ENCODE results near the gene ATG9B. TPM values are rescaled to one million over a fixed set of nuclear protein-coding genes. Genes with fewer than 3 reads are reported as not detected.

The ATG9B gene
- total RNA-seq, 1 experiment from 2014 or later: 13.7 TPM

DNA sequence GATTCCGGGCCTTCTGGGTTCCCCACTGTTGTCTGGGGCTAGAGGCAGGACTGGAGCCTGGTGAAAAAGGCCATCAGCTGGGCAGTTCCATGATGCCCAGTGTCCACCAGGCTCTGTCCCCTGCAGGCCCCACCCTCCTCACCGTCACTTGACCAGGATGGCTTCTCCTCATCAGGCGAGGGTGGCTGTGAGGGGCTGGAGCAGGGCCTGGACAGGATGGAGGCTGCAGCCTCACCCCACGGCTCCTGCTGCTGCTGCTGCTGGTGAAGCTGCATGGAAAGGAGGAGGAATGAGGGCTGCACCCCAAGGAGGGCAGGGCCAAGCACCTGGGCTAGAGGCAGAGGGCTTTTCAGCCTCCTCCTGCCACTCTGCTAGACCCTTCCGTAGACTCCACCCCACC is 8.3 kb downstream of the ATG9B start:
- Histone ChIP-seq H3K79me2 (ENCODE audit: low read depth) (no peaks in the 10 kb centered on the region), H3K4me2 (no peak overlapping the region), H3K4me3 (no peak overlapping the region), H3K27ac (no peak overlapping the region), H3K36me3 (ENCODE audit: low read depth) (no peaks in the 10 kb centered on the region), H3K9me2 (ENCODE audit: insufficient read depth) (no peaks in the 10 kb centered on the region), H3K9me3 (ENCODE audit: insufficient read depth, low read depth) (no peaks in the 10 kb centered on the region), H4K20me1 (ENCODE audit: insufficient read depth) (no peaks in the 10 kb centered on the region), H2AFZ (no peak overlapping the region), H3K4me1 (replicated peaks; ENCODE audit: insufficient read depth) (peaks cover 13% of the 10 kb centered on the region), H3K27me3 (ENCODE audit: insufficient read depth, low read depth) (no peaks in the 10 kb centered on the region), H3F3A (ENCODE audit: insufficient read depth, low read depth) (peaks cover 12% of the 10 kb centered on the region)
- ChIA-PET CTCF (no interaction called here), POLR2A (ENCODE audit: unreplicated experiment) (no interaction called here)
- BruUV-seq (replicated peaks): no TSS peak
- DNase-seq: no peak
- no peak for TF ChIP-seq EZH2 (IDR thresholded peaks at IDR 0.05; ENCODE audit: low read depth)
- TF ChIP-seq, protein P1, sequence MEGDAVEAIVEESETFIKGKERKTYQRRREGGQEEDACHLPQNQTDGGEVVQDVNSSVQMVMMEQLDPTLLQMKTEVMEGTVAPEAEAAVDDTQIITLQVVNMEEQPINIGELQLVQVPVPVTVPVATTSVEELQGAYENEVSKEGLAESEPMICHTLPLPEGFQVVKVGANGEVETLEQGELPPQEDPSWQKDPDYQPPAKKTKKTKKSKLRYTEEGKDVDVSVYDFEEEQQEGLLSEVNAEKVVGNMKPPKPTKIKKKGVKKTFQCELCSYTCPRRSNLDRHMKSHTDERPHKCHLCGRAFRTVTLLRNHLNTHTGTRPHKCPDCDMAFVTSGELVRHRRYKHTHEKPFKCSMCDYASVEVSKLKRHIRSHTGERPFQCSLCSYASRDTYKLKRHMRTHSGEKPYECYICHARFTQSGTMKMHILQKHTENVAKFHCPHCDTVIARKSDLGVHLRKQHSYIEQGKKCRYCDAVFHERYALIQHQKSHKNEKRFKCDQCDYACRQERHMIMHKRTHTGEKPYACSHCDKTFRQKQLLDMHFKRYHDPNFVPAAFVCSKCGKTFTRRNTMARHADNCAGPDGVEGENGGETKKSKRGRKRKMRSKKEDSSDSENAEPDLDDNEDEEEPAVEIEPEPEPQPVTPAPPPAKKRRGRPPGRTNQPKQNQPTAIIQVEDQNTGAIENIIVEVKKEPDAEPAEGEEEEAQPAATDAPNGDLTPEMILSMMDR (conservative IDR thresholded peaks at IDR 0.05): no peak
- intact Hi-C loops (cut with micrococcal nuclease; ENCODE audit: unreplicated experiment): no loop called here

DNA sequence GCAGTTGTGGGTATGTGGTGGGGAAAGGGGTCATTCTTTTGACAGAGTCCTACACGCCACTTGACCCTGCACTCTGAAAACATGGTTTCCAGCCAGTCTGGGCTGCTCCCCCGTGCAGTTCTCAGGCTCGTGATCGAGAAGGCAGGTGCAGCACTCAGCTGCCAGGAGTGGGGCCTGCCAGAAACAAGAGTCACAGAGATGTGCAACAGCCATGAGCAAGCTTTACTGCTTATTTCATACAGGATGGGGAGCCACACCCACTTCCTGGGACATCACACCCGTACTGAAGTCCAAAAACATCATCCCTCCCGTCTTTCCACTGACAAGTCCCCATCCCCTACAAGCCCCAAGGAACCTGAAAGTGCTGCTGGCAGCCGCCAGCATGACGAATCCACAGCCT is 9.3 kb downstream of the ATG9B start:
- no peaks in the 10 kb centered on the region for H3K27me3 ChIP-seq (ENCODE audit: insufficient read depth, low read depth)
- no peak overlapping the region for H3K4me3 ChIP-seq
- no peak for DNase-seq
- H4K20me1 ChIP-seq (ENCODE audit: insufficient read depth): no peaks in the 10 kb centered on the region
- intact Hi-C loops (cut with micrococcal nuclease; ENCODE audit: unreplicated experiment): no loop called here
- TF ChIP-seq, protein P1 (conservative IDR thresholded peaks at IDR 0.05): no peak
- no peak for TF ChIP-seq EZH2 (IDR thresholded peaks at IDR 0.05; ENCODE audit: low read depth)
- H3F3A ChIP-seq (ENCODE audit: insufficient read depth, low read depth): peaks cover 12% of the 10 kb centered on the region
- peaks cover 18% of the 10 kb centered on the region for H3K4me1 ChIP-seq (replicated peaks; ENCODE audit: insufficient read depth)
- no TSS peak for BruUV-seq (replicated peaks)
- no peaks in the 10 kb centered on the region for H3K36me3 ChIP-seq (ENCODE audit: low read depth)
- H3K4me2 ChIP-seq: no peak overlapping the region
- POLR2A ChIA-PET (ENCODE audit: unreplicated experiment): interaction anchor here (0.7 kb wide), 1 partner anchor 24 kb away, joined by 4 read pairs; no protein-coding TSS in a partner anchor
- no peaks in the 10 kb centered on the region for H3K9me3 ChIP-seq (ENCODE audit: insufficient read depth, low read depth)
- no peaks in the 10 kb centered on the region for H3K9me2 ChIP-seq (ENCODE audit: insufficient read depth)
- CTCF ChIA-PET: no interaction called here
- H2AFZ ChIP-seq: no peak overlapping the region
- H3K27ac ChIP-seq: no peak overlapping the region
- no peaks in the 10 kb centered on the region for H3K79me2 ChIP-seq (ENCODE audit: low read depth)

GRCh38 chr7:151013733-151014497 is 10.4 kb downstream of the ATG9B start:
- Histone ChIP-seq H3K36me3 (ENCODE audit: low read depth) (no peaks in the 10 kb centered on the region), H3K4me1 (replicated peaks; ENCODE audit: insufficient read depth) (peaks cover 18% of the 10 kb centered on the region), H2AFZ (no peak overlapping the region), H3K9me2 (ENCODE audit: insufficient read depth) (no peaks in the 10 kb centered on the region), H3K27me3 (ENCODE audit: insufficient read depth, low read depth) (no peaks in the 10 kb centered on the region), H4K20me1 (ENCODE audit: insufficient read depth) (no peaks in the 10 kb centered on the region), H3K4me2 (no peak overlapping the region), H3K4me3 (no peak overlapping the region), H3K9me3 (ENCODE audit: insufficient read depth, low read depth) (no peaks in the 10 kb centered on the region), H3K79me2 (ENCODE audit: low read depth) (no peaks in the 10 kb centered on the region), H3K27ac (no peak overlapping the region), H3F3A (ENCODE audit: insufficient read depth, low read depth) (peaks cover 12% of the 10 kb centered on the region)
- ChIA-PET POLR2A (ENCODE audit: unreplicated experiment) (interaction anchor here (0.7 kb wide), 1 partner anchor 25 kb away, joined by 4 read pairs; no protein-coding TSS in a partner anchor), CTCF (no interaction called here)
- no peak for TF ChIP-seq EZH2 (IDR thresholded peaks at IDR 0.05; ENCODE audit: low read depth)
- TF ChIP-seq, protein P1 (conservative IDR thresholded peaks at IDR 0.05): no peak
- no TSS peak for BruUV-seq (replicated peaks)
- DNase-seq: no peak
- intact Hi-C loops (cut with micrococcal nuclease; ENCODE audit: unreplicated experiment): no loop called here
